Measurements from ENCODE around the gene QRICH2.

Gene QRICH2

DNA sequence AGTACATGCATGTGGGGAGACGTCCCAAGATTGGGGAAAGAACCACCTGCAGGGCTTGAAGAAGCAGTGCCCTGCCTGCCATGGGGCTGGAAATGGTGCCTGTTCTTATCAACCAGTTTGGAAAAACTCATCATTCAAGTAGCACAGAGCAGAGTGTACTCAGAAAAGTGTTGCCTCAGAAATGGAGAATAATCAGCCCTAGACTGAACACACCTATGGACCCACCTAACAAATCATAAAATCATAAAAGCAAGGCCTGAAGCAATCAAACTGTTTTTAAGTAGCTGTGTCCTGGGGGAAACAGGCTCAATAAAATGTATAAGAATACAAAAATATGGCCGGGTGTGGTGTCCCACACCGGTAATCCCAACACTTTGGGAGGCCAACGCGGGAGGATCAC lies 11.2 kb downstream of the QRICH2 start:
- Histone ChIP-seq H3K27ac (ENCODE audit: low read length) (no peak overlapping the region), H3K4me1 (ENCODE audit: control insufficient read depth, insufficient read depth, low read length) (peaks cover 3% of the 10 kb centered on the region)

DNA sequence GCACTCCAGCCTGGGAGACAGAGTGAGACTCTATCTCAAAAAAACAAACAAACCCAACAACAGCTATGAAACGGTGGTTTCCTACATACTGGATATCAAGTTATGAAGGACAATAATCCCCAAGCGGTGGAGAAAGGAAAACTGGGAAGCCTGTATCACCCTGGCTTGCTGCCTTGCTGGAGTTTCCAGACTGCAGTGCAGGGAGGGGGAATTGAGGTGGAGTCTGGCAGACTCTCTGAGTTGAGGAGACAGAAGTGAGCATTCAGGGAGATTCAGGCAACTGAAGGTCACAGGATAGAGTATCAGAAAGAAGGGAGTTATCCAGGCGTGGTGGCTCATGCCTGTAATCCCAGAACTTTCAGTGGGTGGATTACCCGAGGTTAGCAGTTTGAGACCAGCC lies 11.9 kb downstream of the QRICH2 start:
- Histone ChIP-seq H3K9ac (ENCODE audit: low read length in 2 of 2) (no peak overlapping the region), H3K9me3 (ENCODE audit: control insufficient read depth in 2 of 2, low read length in 2 of 2) (no peaks in the 10 kb centered on the region), H3K4me1 (ENCODE audit: control insufficient read depth, insufficient read depth, low read length) (peaks cover 3% of the 10 kb centered on the region), H3K4me3 (ENCODE audit: low read length in 2 of 2) (no peak overlapping the region), H3K36me3 (ENCODE audit: control insufficient read depth in 2 of 2, insufficient read depth in 2 of 2, low read length in 2 of 2) (peaks cover 0 to 5% of the 10 kb centered on the region in 2 donors), H3K27me3 (ENCODE audit: control insufficient read depth in 1 of 2, insufficient read depth in 2 of 2, low read length in 2 of 2) (no peaks in the 10 kb centered on the region), H3K27ac (ENCODE audit: low read length) (no peak overlapping the region)

More for the DNA sequence above, 11.2 kb downstream of the QRICH2 start:
- no peak overlapping the region for H3K9ac ChIP-seq (ENCODE audit: low read length in 2 of 2)
- H3K36me3 ChIP-seq (ENCODE audit: control insufficient read depth in 2 of 2, insufficient read depth in 2 of 2, low read length in 2 of 2) = peaks cover 0 to 5% of the 10 kb centered on the region in 2 donors
- no peak overlapping the region for H3K4me3 ChIP-seq (ENCODE audit: low read length in 2 of 2)
- H3K9me3 ChIP-seq (ENCODE audit: control insufficient read depth in 2 of 2, low read length in 2 of 2) = no peaks in the 10 kb centered on the region
- H3K27me3 ChIP-seq (ENCODE audit: control insufficient read depth in 1 of 2, insufficient read depth in 2 of 2, low read length in 2 of 2) = no peaks in the 10 kb centered on the region

DNA sequence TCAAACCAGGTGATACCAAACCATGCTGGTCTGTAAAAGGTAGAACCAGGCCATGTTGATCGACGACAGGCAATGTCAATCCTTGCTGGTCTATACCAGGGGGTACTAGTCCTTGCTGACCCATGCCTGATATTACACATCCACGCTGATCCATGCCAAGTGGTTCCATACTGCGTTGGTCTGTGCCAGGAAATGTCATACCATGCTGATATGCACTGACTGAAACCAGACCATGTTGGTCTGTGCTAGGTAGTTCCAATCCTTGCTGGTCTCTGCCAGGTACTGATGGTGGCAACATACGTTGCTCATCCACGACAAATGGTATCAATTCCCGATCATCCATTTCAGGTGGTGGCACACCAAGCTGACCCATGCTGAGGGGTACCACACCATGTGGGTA lies 15.0 kb downstream of the QRICH2 start:
- H3K4me3 ChIP-seq (ENCODE audit: low read length in 2 of 2) = no peak overlapping the region
- no peaks in the 10 kb centered on the region for H3K27me3 ChIP-seq (ENCODE audit: control insufficient read depth in 1 of 2, insufficient read depth in 2 of 2, low read length in 2 of 2)
- no peaks in the 10 kb centered on the region for H3K9me3 ChIP-seq (ENCODE audit: control insufficient read depth in 2 of 2, low read length in 2 of 2)
- peaks cover 0 to 5% of the 10 kb centered on the region in 2 donors for H3K36me3 ChIP-seq (ENCODE audit: control insufficient read depth in 2 of 2, insufficient read depth in 2 of 2, low read length in 2 of 2)
- no peak overlapping the region for H3K27ac ChIP-seq (ENCODE audit: low read length)
- no peak overlapping the region for H3K9ac ChIP-seq (ENCODE audit: low read length in 2 of 2)
- H3K4me1 ChIP-seq (ENCODE audit: control insufficient read depth, insufficient read depth, low read length) = peaks cover 3% of the 10 kb centered on the region

DNA sequence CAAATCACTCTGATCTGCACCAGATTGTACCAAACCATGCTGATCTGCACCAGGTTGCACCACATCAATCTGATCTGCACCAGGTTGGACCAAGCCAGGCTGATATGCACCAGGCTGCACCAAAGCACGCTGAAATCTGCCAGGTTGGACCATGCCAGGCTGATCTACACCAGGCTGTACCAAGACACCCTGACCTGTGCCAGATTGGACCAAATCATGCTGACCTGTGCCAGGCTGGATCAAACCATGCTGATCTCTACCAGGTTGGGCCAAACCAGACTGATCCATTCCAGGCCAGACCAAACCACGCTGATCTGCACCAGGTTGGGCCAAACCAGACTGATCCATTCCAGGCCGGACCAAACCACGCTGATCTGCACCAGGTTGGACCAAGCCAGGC lies 15.5 kb downstream of the QRICH2 start:
- peaks cover 3% of the 10 kb centered on the region for H3K4me1 ChIP-seq (ENCODE audit: control insufficient read depth, insufficient read depth, low read length)

DNA sequence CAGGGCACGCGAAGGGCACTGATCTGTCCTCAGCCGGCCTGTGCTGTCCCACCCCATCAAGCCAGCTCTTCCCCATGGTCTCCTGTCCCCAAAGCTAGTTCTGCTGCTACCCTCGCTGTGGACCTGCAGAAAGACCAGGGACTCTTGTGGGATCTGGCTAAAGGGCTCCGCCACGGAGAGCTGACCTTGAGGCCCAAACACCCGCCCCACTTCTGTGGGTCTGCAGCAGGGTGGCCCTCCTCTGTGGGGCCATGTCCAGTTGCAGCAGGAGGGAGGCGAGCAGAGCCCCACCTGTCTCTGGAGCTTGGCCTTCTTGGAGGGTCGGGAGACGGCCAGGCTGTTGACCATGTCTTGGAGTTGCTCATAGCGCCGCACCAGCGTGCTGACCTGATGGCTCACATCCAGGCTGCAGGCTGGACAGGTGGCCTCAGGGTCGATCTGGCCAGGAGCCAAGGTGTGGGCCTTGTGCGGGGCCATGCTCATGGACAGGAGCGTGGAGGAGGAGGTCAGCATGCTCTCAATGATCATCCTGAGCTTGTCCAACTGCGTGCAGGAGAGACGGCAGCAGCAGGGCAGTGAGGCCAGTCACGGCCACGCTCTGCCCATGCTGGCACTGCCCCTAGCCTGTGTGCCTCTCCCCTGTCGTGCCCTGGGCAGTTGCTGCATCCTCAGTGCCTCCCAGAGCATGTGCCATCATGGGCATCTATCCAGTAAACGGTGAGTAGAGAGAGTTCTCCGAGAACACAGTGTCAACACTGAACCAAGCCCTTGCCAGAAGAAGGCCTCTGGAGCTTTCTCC lies 26.3 kb downstream of the QRICH2 start:
- Histone ChIP-seq H3K27ac (ENCODE audit: low read length) (no peak overlapping the region), H3K36me3 (ENCODE audit: control insufficient read depth in 2 of 2, insufficient read depth in 2 of 2, low read length in 2 of 2) (no peaks in the 10 kb centered on the region), H3K27me3 (ENCODE audit: control insufficient read depth in 1 of 2, insufficient read depth in 2 of 2, low read length in 2 of 2) (no peaks in the 10 kb centered on the region), H3K4me1 (ENCODE audit: control insufficient read depth, insufficient read depth, low read length) (peaks cover 6% of the 10 kb centered on the region), H3K4me3 (ENCODE audit: low read length in 2 of 2) (no peak overlapping the region), H3K9me3 (ENCODE audit: control insufficient read depth in 2 of 2, low read length in 2 of 2) (no peaks in the 10 kb centered on the region), H3K9ac (ENCODE audit: low read length in 2 of 2) (no peak overlapping the region)

More for the DNA sequence above, 15.5 kb downstream of the QRICH2 start:
- H3K36me3 ChIP-seq (ENCODE audit: control insufficient read depth in 2 of 2, insufficient read depth in 2 of 2, low read length in 2 of 2) = peaks cover 0 to 5% of the 10 kb centered on the region in 2 donors
- H3K27ac ChIP-seq (ENCODE audit: low read length) = no peak overlapping the region
- no peaks in the 10 kb centered on the region for H3K9me3 ChIP-seq (ENCODE audit: control insufficient read depth in 2 of 2, low read length in 2 of 2)
- H3K4me3 ChIP-seq (ENCODE audit: low read length in 2 of 2) = no peak overlapping the region
- no peaks in the 10 kb centered on the region for H3K27me3 ChIP-seq (ENCODE audit: control insufficient read depth in 1 of 2, insufficient read depth in 2 of 2, low read length in 2 of 2)
- H3K9ac ChIP-seq (ENCODE audit: low read length in 2 of 2) = no peak overlapping the region

DNA sequence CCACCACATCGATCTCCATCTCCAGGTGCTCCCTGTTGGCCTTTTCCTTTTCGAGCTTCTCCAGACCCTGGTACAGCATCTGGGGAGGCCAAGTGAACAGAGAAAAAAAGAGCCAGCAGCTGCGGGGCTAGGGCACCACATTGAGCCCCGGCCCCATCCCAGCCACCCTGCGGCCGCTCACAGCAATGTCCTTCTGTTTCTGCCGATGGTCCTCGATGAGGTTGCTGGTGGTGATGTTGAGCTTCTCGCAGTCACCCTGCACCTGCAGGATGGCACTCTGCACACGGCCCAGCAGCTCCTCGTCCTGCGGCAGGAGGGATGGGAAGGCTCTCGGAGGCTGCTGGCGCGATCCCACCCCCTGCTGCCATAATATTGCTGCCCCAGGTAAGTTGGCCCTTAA lies 27.4 kb downstream of the QRICH2 start:
- H3K9me3 ChIP-seq (ENCODE audit: control insufficient read depth in 2 of 2, low read length in 2 of 2) = no peaks in the 10 kb centered on the region
- no peak overlapping the region for H3K9ac ChIP-seq (ENCODE audit: low read length in 2 of 2)
- no peaks in the 10 kb centered on the region for H3K36me3 ChIP-seq (ENCODE audit: control insufficient read depth in 2 of 2, insufficient read depth in 2 of 2, low read length in 2 of 2)
- H3K27me3 ChIP-seq (ENCODE audit: control insufficient read depth in 1 of 2, insufficient read depth in 2 of 2, low read length in 2 of 2) = no peaks in the 10 kb centered on the region
- H3K4me3 ChIP-seq (ENCODE audit: low read length in 2 of 2) = no peak overlapping the region
- peaks cover 8% of the 10 kb centered on the region for H3K4me1 ChIP-seq (ENCODE audit: control insufficient read depth, insufficient read depth, low read length)
- H3K27ac ChIP-seq (ENCODE audit: low read length) = no peak overlapping the region

DNA sequence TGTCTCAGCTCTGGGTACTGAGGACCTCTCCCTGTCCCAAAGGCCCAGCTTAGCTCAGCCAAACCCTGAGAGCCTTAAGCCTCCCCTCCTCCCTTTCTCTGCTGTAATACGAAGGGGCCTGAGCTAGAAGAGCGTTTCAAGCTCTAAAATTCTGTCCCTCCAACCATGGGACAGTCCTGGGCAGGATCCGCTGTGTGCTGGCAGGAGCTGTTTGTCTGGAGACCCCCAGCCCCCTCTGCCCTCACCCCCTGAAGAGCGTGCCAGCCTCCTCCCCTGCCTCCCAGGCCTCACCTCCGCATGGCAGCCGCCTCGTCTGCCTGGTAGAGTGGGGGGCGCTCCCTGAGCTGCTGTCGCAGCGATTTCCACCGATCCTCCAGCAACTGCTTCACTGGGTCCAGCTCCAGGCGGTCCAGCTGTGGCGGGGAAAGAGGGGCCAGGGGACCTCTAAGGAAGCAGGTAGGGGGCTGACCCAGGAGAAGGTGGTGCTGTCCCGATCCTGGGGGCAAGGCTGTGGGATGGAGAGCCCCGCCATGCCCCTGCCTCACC lies 28.3 kb downstream of the QRICH2 start:
- H3K27ac ChIP-seq (ENCODE audit: low read length) = no peak overlapping the region
- H3K9ac ChIP-seq (ENCODE audit: low read length in 2 of 2) = no peak overlapping the region
- H3K4me1 ChIP-seq (ENCODE audit: control insufficient read depth, insufficient read depth, low read length) = peaks cover 8% of the 10 kb centered on the region
- H3K9me3 ChIP-seq (ENCODE audit: control insufficient read depth in 2 of 2, low read length in 2 of 2) = no peaks in the 10 kb centered on the region
- H3K36me3 ChIP-seq (ENCODE audit: control insufficient read depth in 2 of 2, insufficient read depth in 2 of 2, low read length in 2 of 2) = no peaks in the 10 kb centered on the region
- H3K27me3 ChIP-seq (ENCODE audit: control insufficient read depth in 1 of 2, insufficient read depth in 2 of 2, low read length in 2 of 2) = no peaks in the 10 kb centered on the region
- H3K4me3 ChIP-seq (ENCODE audit: low read length in 2 of 2) = no peak overlapping the region

DNA sequence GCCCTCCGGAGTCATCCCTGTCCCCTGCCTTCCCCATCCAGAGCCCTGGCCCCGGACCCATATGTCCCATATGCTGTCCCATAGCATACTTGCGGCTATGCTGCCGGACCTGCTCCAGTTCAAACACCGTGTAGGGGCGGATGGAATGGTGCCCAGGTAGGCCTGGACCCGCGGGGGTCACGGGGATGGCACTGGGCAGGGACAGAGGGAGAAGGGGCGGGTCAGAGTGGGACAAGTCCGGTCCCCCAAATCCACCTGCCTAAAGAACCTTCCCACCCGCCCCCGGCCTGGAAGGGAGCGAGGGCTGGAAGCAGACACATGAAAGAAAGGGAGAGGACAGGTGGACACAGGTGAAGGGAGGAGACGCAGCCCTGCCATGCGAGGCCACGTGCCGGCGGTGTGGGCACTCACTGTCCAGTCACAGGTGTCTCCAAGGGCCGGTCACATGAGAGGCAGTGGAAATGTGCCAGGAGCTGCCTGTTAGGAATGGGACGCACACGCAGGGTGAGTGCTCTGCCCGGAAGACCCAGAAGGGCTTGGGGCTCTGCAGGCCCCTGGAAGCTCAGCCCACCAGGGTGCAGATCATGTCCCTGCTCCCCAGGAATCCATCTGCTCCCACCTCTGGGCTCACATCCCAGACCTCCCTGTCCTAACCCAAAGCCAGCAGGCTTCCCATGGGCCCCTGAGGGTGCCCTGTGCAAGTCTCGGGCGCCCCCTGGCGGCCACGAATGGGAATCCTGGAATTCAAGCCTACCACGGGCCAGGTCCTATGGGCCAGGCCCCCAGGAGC lies 28.9 kb downstream of the QRICH2 start:
- no peak overlapping the region for H3K9ac ChIP-seq (ENCODE audit: low read length in 2 of 2)
- no peaks in the 10 kb centered on the region for H3K9me3 ChIP-seq (ENCODE audit: control insufficient read depth in 2 of 2, low read length in 2 of 2)
- H3K27me3 ChIP-seq (ENCODE audit: control insufficient read depth in 1 of 2, insufficient read depth in 2 of 2, low read length in 2 of 2) = no peaks in the 10 kb centered on the region
- no peak overlapping the region for H3K27ac ChIP-seq (ENCODE audit: low read length)
- peaks cover 8% of the 10 kb centered on the region for H3K4me1 ChIP-seq (ENCODE audit: control insufficient read depth, insufficient read depth, low read length)
- H3K4me3 ChIP-seq (ENCODE audit: low read length in 2 of 2) = peak overlapping the region in 1 of 2 donors; percentile 40
- no peaks in the 10 kb centered on the region for H3K36me3 ChIP-seq (ENCODE audit: control insufficient read depth in 2 of 2, insufficient read depth in 2 of 2, low read length in 2 of 2)

DNA sequence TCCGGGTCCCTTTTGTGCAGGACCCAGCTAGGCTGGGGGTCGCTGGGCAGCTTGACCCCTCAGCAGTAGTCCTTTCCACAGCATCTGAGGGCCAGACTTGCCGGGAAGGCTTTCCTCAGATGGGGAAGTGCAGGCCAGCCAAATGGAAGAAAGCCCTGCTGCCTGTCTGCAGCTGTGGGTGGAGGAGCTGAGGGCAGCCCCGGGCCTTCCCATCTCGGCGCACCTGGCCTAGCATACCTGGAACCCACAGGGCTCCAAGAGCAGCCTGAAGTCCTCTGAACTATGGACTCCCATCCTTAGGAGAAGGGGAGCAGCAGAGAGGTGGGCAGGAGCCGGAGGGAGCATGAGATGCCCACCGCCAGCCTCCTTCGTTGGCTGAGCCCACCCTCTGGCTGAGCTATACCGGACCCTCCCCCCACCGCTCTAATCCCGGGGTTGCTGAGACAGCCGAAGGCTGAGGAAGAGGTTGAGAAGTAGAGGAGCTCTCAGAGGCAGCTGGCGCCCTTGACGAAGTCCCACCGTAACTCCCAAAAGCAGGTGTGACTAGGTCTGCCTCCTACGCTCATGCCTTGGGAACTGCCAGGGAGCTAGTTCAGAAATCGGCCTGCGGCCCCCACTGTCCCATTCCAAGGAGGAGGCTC lies 29.7 kb downstream of the QRICH2 start:
- no peaks in the 10 kb centered on the region for H3K9me3 ChIP-seq (ENCODE audit: control insufficient read depth in 2 of 2, low read length in 2 of 2)
- no peak overlapping the region for H3K4me3 ChIP-seq (ENCODE audit: low read length in 2 of 2)
- H3K4me1 ChIP-seq (ENCODE audit: control insufficient read depth, insufficient read depth, low read length) = peaks cover 8% of the 10 kb centered on the region
- no peaks in the 10 kb centered on the region for H3K27me3 ChIP-seq (ENCODE audit: control insufficient read depth in 1 of 2, insufficient read depth in 2 of 2, low read length in 2 of 2)
- H3K27ac ChIP-seq (ENCODE audit: low read length) = no peak overlapping the region
- H3K36me3 ChIP-seq (ENCODE audit: control insufficient read depth in 2 of 2, insufficient read depth in 2 of 2, low read length in 2 of 2) = no peaks in the 10 kb centered on the region
- H3K9ac ChIP-seq (ENCODE audit: low read length in 2 of 2) = no peak overlapping the region

DNA sequence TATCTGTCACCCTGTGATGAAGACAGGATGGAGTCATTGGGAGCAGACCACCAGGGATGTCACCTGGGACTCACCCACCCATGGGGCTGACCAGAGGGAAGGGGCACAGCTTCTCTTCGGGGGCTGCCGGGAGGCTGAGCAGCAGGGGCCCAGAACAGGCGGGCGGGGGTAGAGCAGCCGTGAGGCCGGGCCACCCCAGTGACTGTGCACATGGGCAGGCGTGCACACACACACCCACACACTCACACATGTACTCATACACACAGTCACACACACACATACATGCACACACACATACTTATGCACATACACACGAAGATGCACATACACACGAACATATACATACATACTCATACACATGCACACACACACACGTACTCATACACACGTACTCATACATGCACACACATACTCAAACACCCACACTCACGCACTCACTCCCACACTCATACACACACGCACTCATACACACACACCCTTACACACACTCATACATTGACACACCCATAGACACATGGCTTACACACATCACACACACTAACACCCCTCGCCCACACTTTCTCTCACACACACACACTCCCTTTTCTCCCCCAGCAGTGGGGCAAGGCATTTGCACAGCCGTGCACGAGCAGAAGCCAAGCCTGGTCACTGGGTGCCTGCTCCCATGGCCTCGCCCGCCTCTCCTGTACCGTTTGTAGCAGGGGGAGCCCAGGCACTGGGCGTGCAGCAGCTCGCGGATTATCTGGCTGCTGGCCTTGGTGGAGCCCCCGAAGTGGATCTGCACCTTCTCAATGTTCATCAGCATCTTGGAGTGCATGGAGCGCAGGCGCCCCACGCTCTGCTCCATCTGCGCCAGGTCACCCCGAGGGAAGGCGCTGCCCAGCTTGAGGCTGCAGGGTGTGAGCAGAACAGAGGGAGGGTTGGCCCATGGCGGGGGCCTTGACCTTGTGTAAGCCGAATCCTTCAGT lies 30.5 kb downstream of the QRICH2 start:
- Histone ChIP-seq H3K36me3 (ENCODE audit: control insufficient read depth in 2 of 2, insufficient read depth in 2 of 2, low read length in 2 of 2) (no peaks in the 10 kb centered on the region), H3K4me3 (ENCODE audit: low read length in 2 of 2) (no peak overlapping the region), H3K4me1 (ENCODE audit: control insufficient read depth, insufficient read depth, low read length) (peaks cover 11% of the 10 kb centered on the region), H3K27ac (ENCODE audit: low read length) (no peak overlapping the region), H3K9me3 (ENCODE audit: control insufficient read depth in 2 of 2, low read length in 2 of 2) (no peaks in the 10 kb centered on the region), H3K9ac (ENCODE audit: low read length in 2 of 2) (no peak overlapping the region), H3K27me3 (ENCODE audit: control insufficient read depth in 1 of 2, insufficient read depth in 2 of 2, low read length in 2 of 2) (no peaks in the 10 kb centered on the region)
